Loucy (cell line): ENCODE results near the gene FAM180B.

Source experiments
- H2AFZ ChIP-seq: fragments of 200-600 bp; sonication (generic); 2 replicates; pipeline ENCODE4 v1.6.0; 2016; ENCODE audit warnings: antibody characterized with exemption, mild to moderate bottlenecking, low read length, moderate library complexity
- H3F3A ChIP-seq: fragments of 200-600 bp; 2 replicates; pipeline ENCODE4 v1.6.0; 2016; ENCODE audit warnings: antibody characterized with exemption, low read depth, mild to moderate bottlenecking
- H3K27me3 ChIP-seq: fragments of 200-600 bp; sonication (generic); 2 replicates; pipeline ENCODE4 v1.6.1; 2014; ENCODE audit warnings: low read length, mild to moderate bottlenecking; ENCODE audit not compliant: insufficient read depth, poor library complexity, severe bottlenecking
- H3K36me3 ChIP-seq: fragments of 200-600 bp; sonication (generic); 2 replicates; pipeline ENCODE4 v1.6.1; 2016; ENCODE audit warnings: low read length; ENCODE audit not compliant: insufficient read depth
- H3K4me1 ChIP-seq: fragments of 200-600 bp; sonication (generic); 2 replicates; pipeline ENCODE4 v1.5.1; 2014; ENCODE audit warnings: low read length, mild to moderate bottlenecking; ENCODE audit not compliant: insufficient read depth, poor library complexity, severe bottlenecking
- H3K4me2 ChIP-seq: fragments of 200-600 bp; sonication (generic); 2 replicates; pipeline ENCODE4 v1.6.0; 2014; ENCODE audit warnings: antibody characterized with exemption, low read length, low read depth, mild to moderate bottlenecking; ENCODE audit not compliant: poor library complexity, severe bottlenecking
- H3K4me3 ChIP-seq: fragments of 200-600 bp; sonication (generic); 2 replicates; pipeline ENCODE4 v1.5.1; 2014; ENCODE audit warnings: low read length, mild to moderate bottlenecking, mixed read lengths; ENCODE audit not compliant: poor library complexity, severe bottlenecking
- H3K79me2 ChIP-seq: fragments of 200-600 bp; sonication (generic); 2 replicates; pipeline ENCODE4 v1.6.1; 2014; ENCODE audit warnings: low read length; ENCODE audit not compliant: insufficient read depth
- H3K9ac ChIP-seq: fragments of 200-600 bp; sonication (generic); 2 replicates; pipeline ENCODE4 v1.6.0; 2014; ENCODE audit warnings: mild to moderate bottlenecking, low read depth, low read length, moderate library complexity; ENCODE audit not compliant: poor library complexity, severe bottlenecking
- H3K9me2 ChIP-seq: fragments of 200-600 bp; sonication (generic); replicated peaks from 2 replicates; pipeline ENCODE4 v1.6.1; 2016; ENCODE audit warnings: low read depth, low read length, mixed read lengths
- H3K9me3 ChIP-seq: fragments of 200-600 bp; sonication (generic); 2 replicates; pipeline ENCODE4 v1.6.1; 2014; ENCODE audit warnings: mild to moderate bottlenecking, antibody characterized with exemption, low read length, low read depth; ENCODE audit not compliant: insufficient read depth
- H4K20me1 ChIP-seq: fragments of 200-600 bp; sonication (generic); 2 replicates; pipeline ENCODE4 v1.6.0; 2014; ENCODE audit warnings: antibody characterized with exemption, low read length, mild to moderate bottlenecking; ENCODE audit not compliant: insufficient read depth, poor library complexity, severe bottlenecking
- CTCF ChIP-seq: fragments of 200-600 bp; sonication (generic); conservative IDR thresholded peaks from 2 replicates; pipeline ENCODE4 v1.5.1; 2014; ENCODE audit warnings: mild to moderate bottlenecking, antibody characterized with exemption, low read length
- EZH2phosphoT487 ChIP-seq: fragments of 200-600 bp; IDR thresholded peaks from 2 replicates; pipeline ENCODE4 v1.6.1; 2018; ENCODE audit warnings: antibody characterized with exemption, mild to moderate bottlenecking, moderate library complexity, borderline replicate concordance

The FAM180B gene

DNA sequence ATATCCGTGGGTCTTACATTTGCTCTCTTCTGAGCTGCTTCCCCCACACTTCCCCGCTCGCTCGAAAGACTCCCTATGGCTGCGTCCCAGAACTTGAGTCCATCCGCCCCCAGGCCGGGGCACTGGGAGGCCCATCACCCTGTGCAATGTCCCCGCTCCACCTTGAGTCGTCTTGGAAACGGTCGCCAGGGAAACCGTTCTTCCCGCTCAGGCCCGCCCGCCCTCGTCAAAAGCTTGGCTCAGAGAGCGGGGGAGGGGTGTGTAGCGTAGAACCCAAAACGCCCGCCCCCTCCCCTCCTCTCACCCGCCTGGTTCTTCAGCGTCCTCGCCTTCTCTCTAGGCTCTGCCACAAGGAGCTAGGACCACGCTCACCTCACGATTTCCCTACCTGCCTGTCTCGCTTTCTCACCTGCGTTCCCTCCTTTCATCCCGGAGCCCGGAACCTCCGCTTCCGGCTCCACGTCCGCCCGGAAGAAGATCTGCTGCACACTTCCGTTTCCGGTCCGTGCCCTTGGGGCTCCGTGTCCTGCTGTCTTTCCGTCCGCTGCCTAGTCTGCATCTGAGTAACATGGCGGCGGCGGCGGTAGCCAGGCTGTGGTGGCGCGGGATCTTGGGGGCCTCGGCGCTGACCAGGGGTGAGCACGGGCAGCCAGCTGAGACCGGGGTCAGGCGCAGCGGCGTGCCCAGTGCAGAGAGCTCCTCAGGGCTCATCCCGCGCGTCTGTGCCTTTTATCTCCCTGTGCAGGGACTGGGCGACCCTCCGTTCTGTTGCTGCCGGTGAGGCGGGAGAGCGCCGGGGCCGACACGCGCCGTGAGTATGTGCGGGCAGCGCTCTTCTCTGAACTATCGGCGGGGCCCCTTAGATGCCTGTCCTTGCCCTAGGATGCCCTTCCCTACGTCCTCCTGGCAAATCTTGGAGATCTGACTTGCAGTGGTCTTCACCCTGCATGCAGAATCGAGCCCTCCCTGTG is 7.7 kb upstream of the FAM180B start, which contains the start of the genes KBTBD4 and NDUFS3:
KBTBD4 (minus strand) TSS at position 447 of the 971 bp plus-strand sequence; CDS start at position 428, 19 bp downstream.
NDUFS3 (plus strand) TSS at position 551 of the 971 bp plus-strand sequence; CDS start at position 569, 18 bp downstream.
- Histone ChIP-seq H3F3A (no peaks in the 10 kb centered on the region), H3K4me2 (peak within 1 kb of the TSS; percentile 90), H3K27me3 (no peaks in the 10 kb centered on the region), H3K36me3 (peaks cover 26% of the 10 kb centered on the region; the same call in 1 of the 2 replicates), H3K9me2 (no peaks in the 10 kb centered on the region), H3K4me1 (peaks cover 48% of the 10 kb centered on the region), H3K79me2 (peaks cover 80% of the 10 kb centered on the region), H3K4me3 (peak within 1 kb of the TSS; percentile 97), H3K9ac (peak within 1 kb of the TSS; percentile 90), H2AFZ (peak within 1 kb of the TSS; percentile 60; the same call in 1 of the 2 replicates), H3K9me3 (no peaks in the 10 kb centered on the region), H4K20me1 (peaks cover 27% of the 10 kb centered on the region)
- TF ChIP-seq CTCF = no peak
- TF ChIP-seq EZH2phosphoT487 = no peak

DNA sequence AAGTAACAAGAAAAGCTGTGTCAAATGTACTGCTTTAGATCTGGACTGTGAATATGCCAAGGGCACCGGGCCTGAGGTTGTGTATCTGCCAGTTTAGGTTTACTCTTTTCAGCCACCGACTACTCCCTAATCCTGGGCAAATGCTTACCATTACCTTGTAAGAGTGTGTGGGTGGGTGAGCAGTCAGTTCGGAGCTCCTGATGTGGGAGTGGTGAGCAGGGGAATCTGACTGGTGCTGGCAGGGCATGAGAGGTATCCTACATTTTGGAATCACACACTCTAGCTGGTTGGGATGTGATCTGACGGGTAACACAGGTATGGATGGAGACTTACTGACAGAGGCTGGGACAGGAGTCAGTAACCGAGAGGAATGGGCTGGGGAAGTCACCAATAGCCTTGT is 2.6 kb upstream of the FAM180B start:
- H2AFZ ChIP-seq = no peak overlapping the region
- no peaks in the 10 kb centered on the region for H3K27me3 ChIP-seq
- H3K9me3 ChIP-seq = no peaks in the 10 kb centered on the region
- H3K79me2 ChIP-seq = peaks cover 76% of the 10 kb centered on the region
- no peaks in the 10 kb centered on the region for H3K9me2 ChIP-seq
- no peak overlapping the region for H3K9ac ChIP-seq
- peaks cover 38% of the 10 kb centered on the region; the same call in 1 of the 2 replicates for H3K36me3 ChIP-seq
- peak overlapping the region; percentile 90 for H3K4me2 ChIP-seq
- H3K4me1 ChIP-seq = peaks cover 62% of the 10 kb centered on the region
- H3F3A ChIP-seq = 0 out of 2 replicates have a peak, but pooled peaks cover 4% of the 10 kb centered on the region
- H3K4me3 ChIP-seq = no peak overlapping the region
- H4K20me1 ChIP-seq = peaks cover 15% of the 10 kb centered on the region
- TF ChIP-seq CTCF (no peak), EZH2phosphoT487 (no peak)

DNA sequence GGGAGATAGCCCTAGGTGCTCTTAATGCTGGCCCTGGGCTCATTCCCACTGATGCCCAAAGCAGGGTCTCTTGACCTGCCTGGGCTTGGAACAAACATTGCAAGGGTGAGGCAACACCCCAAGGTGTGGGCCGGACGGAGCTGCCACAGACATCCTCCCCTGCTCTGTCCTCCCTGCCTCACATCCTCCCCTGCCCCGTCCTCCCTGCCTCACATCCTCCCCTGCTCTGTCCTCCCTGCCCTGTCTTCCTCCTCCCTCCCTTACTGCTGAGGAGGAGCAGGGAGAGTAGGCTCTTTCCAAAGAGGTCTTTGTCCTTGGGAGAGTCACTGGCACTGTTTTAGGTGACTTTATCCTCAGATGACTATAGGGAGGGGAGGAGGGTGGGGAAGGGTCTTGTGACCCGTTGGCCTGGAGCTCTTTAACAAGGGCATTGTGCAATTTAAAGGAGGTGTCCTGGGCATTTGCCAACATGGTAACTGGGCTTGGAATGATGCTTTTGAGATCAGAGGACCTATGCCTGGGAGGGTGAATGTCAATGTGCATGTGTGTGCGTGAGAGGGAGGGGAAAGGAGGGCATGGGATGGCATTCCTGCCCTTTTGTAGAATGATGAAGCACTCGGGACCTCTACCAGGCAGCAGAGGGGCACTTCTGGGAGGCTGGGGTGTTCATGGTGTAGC is 700 bp downstream of the FAM180B start:
- Histone ChIP-seq H3K9ac (peak overlapping the region; percentile 65), H2AFZ (no peak overlapping the region)

More for the DNA sequence above, 700 bp downstream of the FAM180B start:
- Histone ChIP-seq H3K9me2 (no peaks in the 10 kb centered on the region), H3K79me2 (peaks cover 63% of the 10 kb centered on the region), H3K27me3 (no peaks in the 10 kb centered on the region), H3K4me2 (peak overlapping the region; percentile 72), H4K20me1 (no peaks in the 10 kb centered on the region), H3K4me3 (peak overlapping the region; percentile 60), H3K36me3 (peaks cover 28% of the 10 kb centered on the region; the same call in 1 of the 2 replicates), H3K4me1 (peaks cover 59% of the 10 kb centered on the region), H3K9me3 (no peaks in the 10 kb centered on the region), H3F3A (peaks cover 14% of the 10 kb centered on the region; the same call in 1 of the 2 replicates)
- TF ChIP-seq EZH2phosphoT487 (no peak), CTCF (no peak)
